ENCODE data around the gene GBE1. TPM values are rescaled to one million over a fixed set of nuclear protein-coding genes. Genes with fewer than 3 reads are reported as not detected.
A peak's percentile ranks its signal among the peaks of the same experiment; 100 is the strongest.

Gene GBE1
- total and polyA plus RNA-seq, 9 of the 15 experiments (the other 6 are each of a cell fraction or from before 2014, with no cell fraction given): 7.9 to 25.6 (median 13.1) TPM

GRCh38 chr3:81726132-81726531 lies 35.3 kb downstream of the GBE1 start:
- ATAC-seq (no peak), FAIRE-seq (no peak), DNase-seq (ENCODE audit: extremely low read depth in 1 of 4, low spot score in 3 of 4) (no peak)
- TF ChIP-seq SMARCA5 (IDR thresholded peaks at IDR 0.05) (no peak), NR2F6 (CRISPR knock-in tag; IDR thresholded peaks at IDR 0.05) (no peak), ZNF668 (CRISPR knock-in tag; IDR thresholded peaks at IDR 0.05) (no peak), KLF6 (CRISPR knock-in tag; IDR thresholded peaks at IDR 0.05; ENCODE audit: borderline replicate concordance) (no peak), PRPF4 (IDR thresholded peaks at IDR 0.05; ENCODE audit: insufficient read depth, low read depth, low read length, poor library complexity, severe bottlenecking) (no peak), WHSC1 (IDR thresholded peaks at IDR 0.05; ENCODE audit: low read length) (no peak)
- Histone ChIP-seq H3K27ac (ENCODE audit: extremely low read depth, low read depth, low read length) (no peak overlapping the region), H3K36me3 (ENCODE audit: control insufficient read depth, insufficient read depth, low read length) (no peaks in the 10 kb centered on the region), H3K9me1 (ENCODE audit: control insufficient read depth, insufficient read depth, low read length) (no peaks in the 10 kb centered on the region), H3K9ac (ENCODE audit: insufficient read depth in 1 of 2, low read depth in 2 of 2, low read length in 2 of 2) (no peak overlapping the region), H3K79me2 (ENCODE audit: control insufficient read depth, insufficient read depth, low read length) (no peaks in the 10 kb centered on the region; the same call in 2 of the 3 replicates), H4K20me1 (replicated peaks; ENCODE audit: control insufficient read depth, insufficient read depth, low read length) (no peaks in the 10 kb centered on the region), H3K9me3 (replicated peaks; ENCODE audit: control insufficient read depth, insufficient read depth, low read depth, low read length) (no peaks in the 10 kb centered on the region), H3K4me2 (ENCODE audit: insufficient read depth, low read length) (no peak overlapping the region), H3K4me3 (no peak overlapping the region), H3K4me1 (replicated peaks in 1 of 2; ENCODE audit: control insufficient read depth in 2 of 2, insufficient read depth in 2 of 2, low read length in 2 of 2) (peaks cover 0 to 2% of the 10 kb centered on the region in 2 experiments; a peak in 1 of 5 replicates), H2AFZ (ENCODE audit: low read depth, low read length) (no peak overlapping the region), H3K27me3 (ENCODE audit: control insufficient read depth in 2 of 2, insufficient read depth in 2 of 2, low read length in 2 of 2) (no peaks in the 10 kb centered on the region)
- POLR2A ChIA-PET: no interaction called here
- in situ Hi-C loops (cut with MboI) (no loop called here), intact Hi-C loops (cut with micrococcal nuclease) (no loop called here)
- CTCF ChIA-PET (ENCODE audit: low intra/inter-chr PET ratio): no interaction called here
- WGBS (ENCODE audit: insufficient coverage, low coverage, missing lambda C conversion rate): 88% methylated on average over 1 of the region's 2 CpGs
- no TSS peak for BruUV-seq (replicated peaks)

- H3K27me3 ChIP-seq (ENCODE audit: control insufficient read depth in 2 of 2, insufficient read depth in 2 of 2, low read length in 2 of 2): no peaks in the 10 kb centered on the region
- FAIRE-seq: peak; percentile 73
- POLR2A ChIA-PET: interaction anchor here (1.4 kb wide), 1 partner anchor 23 kb away, joined by 4 read pairs; no protein-coding TSS in a partner anchor
- peak; percentile 79 for ATAC-seq
- no TSS peak for BruUV-seq (replicated peaks)
- intact Hi-C loops (cut with micrococcal nuclease): no loop called here
- H3K36me3 ChIP-seq (ENCODE audit: control insufficient read depth, insufficient read depth, low read length): no peaks in the 10 kb centered on the region
- no peak overlapping the region for H3K4me3 ChIP-seq
- no peaks in the 10 kb centered on the region for H4K20me1 ChIP-seq (replicated peaks; ENCODE audit: control insufficient read depth, insufficient read depth, low read length)
- H3K27ac ChIP-seq (ENCODE audit: extremely low read depth, low read depth, low read length): peak overlapping the region; percentile 67; the same call in 2 of the 3 replicates
- peaks cover 0 to 2% of the 10 kb centered on the region in 2 experiments; a peak in 1 of 5 replicates for H3K4me1 ChIP-seq (replicated peaks in 1 of 2; ENCODE audit: control insufficient read depth in 2 of 2, insufficient read depth in 2 of 2, low read length in 2 of 2)
- CTCF ChIA-PET (ENCODE audit: low intra/inter-chr PET ratio): no interaction called here
- TF ChIP-seq NFE2 (IDR thresholded peaks at IDR 0.05; ENCODE audit: low read depth): 0 out of 2 replicates have a peak, but pooled peaks have one; percentile 16
- no peak for TF ChIP-seq JUN (IDR thresholded peaks at IDR 0.05; ENCODE audit: borderline replicate concordance, low read depth, low read length)
- TF ChIP-seq JUN (CRISPR knock-in tag; IDR thresholded peaks at IDR 0.05; ENCODE audit: borderline replicate concordance): no peak
- TF ChIP-seq JUND (IDR thresholded peaks at IDR 0.05; ENCODE audit: borderline replicate concordance, low read depth, low read length): peak; percentile 31; the same call in 1 of the 2 replicates
- TF ChIP-seq JUND (tag; IDR thresholded peaks at IDR 0.05; ENCODE audit: borderline replicate concordance, low read depth, low read length): no peak
- TF ChIP-seq KDM1A (IDR thresholded peaks at IDR 0.05): peak; percentile 25 to 32; a peak in 1 of 4 replicates
- H3K4me2 ChIP-seq (ENCODE audit: insufficient read depth, low read length): peak overlapping the region; percentile 32; the same call in 1 of the 2 replicates
- no peaks in the 10 kb centered on the region for H3K9me1 ChIP-seq (ENCODE audit: control insufficient read depth, insufficient read depth, low read length)
- peak overlapping the region; percentile 91 for H2AFZ ChIP-seq (ENCODE audit: low read depth, low read length)
- no peaks in the 10 kb centered on the region for H3K9me3 ChIP-seq (replicated peaks; ENCODE audit: control insufficient read depth, insufficient read depth, low read depth, low read length)
- H3K9ac ChIP-seq (ENCODE audit: insufficient read depth in 1 of 2, low read depth in 2 of 2, low read length in 2 of 2): no peak overlapping the region
- 23% methylated on average over 4 of the region's 4 CpGs for WGBS (ENCODE audit: insufficient coverage, low coverage, missing lambda C conversion rate)
- H3K79me2 ChIP-seq (ENCODE audit: control insufficient read depth, insufficient read depth, low read length): no peaks in the 10 kb centered on the region; the same call in 2 of the 3 replicates
- in situ Hi-C loops (cut with MboI): no loop called here
- peak in 2 of 4 experiments; percentile 11 to 29 for DNase-seq (ENCODE audit: extremely low read depth in 1 of 4, low spot score in 3 of 4)
Measured at GRCh38 chr3:81723732-81724313, 37.6 kb downstream of the GBE1 start.
